WTC11 (cell line): Measurements from ENCODE around the gene TAPBPL. TPM values are rescaled to one million over a fixed set of nuclear protein-coding genes. Genes with fewer than 3 reads are reported as not detected.

ENCODE experiments used
- ATF1 ChIP-seq: sonication (generic); formaldehyde crosslinking; IDR thresholded peaks from 2 replicates; pipeline ENCODE4 v1.8.1; 2023; ENCODE audit warnings: mild to moderate bottlenecking, moderate library complexity, missing genetic modification reagents
- CREB1 ChIP-seq: sonication (generic); formaldehyde crosslinking; IDR thresholded peaks from 2 replicates; pipeline ENCODE4 v1.8.0; 2023; ENCODE audit warnings: mild to moderate bottlenecking, missing genetic modification reagents
- CTCF ChIP-seq: fragments of 200-600 bp; IDR thresholded peaks from 2 replicates; pipeline ENCODE4 v1.8.0; 2022; ENCODE audit warnings: antibody characterized with exemption
- EMX1 ChIP-seq: fragments of 250-450 bp; sonication (Bioruptor Pico); IDR thresholded peaks from 2 replicates; pipeline ENCODE4 v1.8.0; 2021; ENCODE audit warnings: mild to moderate bottlenecking
- FOXJ3 ChIP-seq: sonication (generic); formaldehyde crosslinking; IDR thresholded peaks from 2 replicates; pipeline ENCODE4 v1.9.0; 2021; ENCODE audit warnings: missing genetic modification reagents, mild to moderate bottlenecking, borderline replicate concordance
- GTF2I ChIP-seq: fragments of 250-450 bp; sonication (Bioruptor Pico); conservative IDR thresholded peaks from 2 replicates; pipeline ENCODE4 v1.4.0; 2021; ENCODE audit warnings: mild to moderate bottlenecking
- IRF2 ChIP-seq: sonication (generic); formaldehyde crosslinking; IDR thresholded peaks from 2 replicates; pipeline ENCODE4 v1.8.0; 2022; ENCODE audit warnings: low read depth, missing genetic modification reagents, borderline replicate concordance
- JUN ChIP-seq: sonication (generic); formaldehyde crosslinking; IDR thresholded peaks from 2 replicates; pipeline ENCODE4 v1.8.0; 2023; ENCODE audit warnings: mild to moderate bottlenecking, missing genetic modification reagents
- KAT7 ChIP-seq: sonication (generic); formaldehyde crosslinking; IDR thresholded peaks from 2 replicates; pipeline ENCODE4 v1.8.1; 2023; ENCODE audit warnings: missing genetic modification reagents, mild to moderate bottlenecking, borderline replicate concordance
- MAX ChIP-seq: sonication (generic); formaldehyde crosslinking; IDR thresholded peaks from 2 replicates; pipeline ENCODE4 v1.8.0; 2022; ENCODE audit warnings: mild to moderate bottlenecking, missing genetic modification reagents
- MLX ChIP-seq: sonication (generic); formaldehyde crosslinking; IDR thresholded peaks from 2 replicates; pipeline ENCODE4 v1.8.1; 2023; ENCODE audit warnings: mild to moderate bottlenecking, missing genetic modification reagents, moderate library complexity
- MYBL2 ChIP-seq: sonication (generic); formaldehyde crosslinking; IDR thresholded peaks from 2 replicates; pipeline ENCODE4 v1.8.1; 2023; ENCODE audit warnings: mild to moderate bottlenecking, moderate library complexity, missing genetic modification reagents
- NR2C2 ChIP-seq: sonication (generic); formaldehyde crosslinking; IDR thresholded peaks from 2 replicates; pipeline ENCODE4 v1.8.0; 2022; ENCODE audit warnings: mild to moderate bottlenecking, missing genetic modification reagents
- NR3C1 ChIP-seq: sonication (generic); formaldehyde crosslinking; conservative IDR thresholded peaks from 2 replicates; pipeline ENCODE4 v1.8.1; 2023; ENCODE audit warnings: low read depth, mild to moderate bottlenecking, missing genetic modification reagents
- PREB ChIP-seq: sonication (generic); formaldehyde crosslinking; IDR thresholded peaks from 2 replicates; pipeline ENCODE4 v1.8.1; 2022; ENCODE audit warnings: mild to moderate bottlenecking, missing genetic modification reagents, moderate library complexity, borderline replicate concordance
- RELA ChIP-seq: sonication (generic); formaldehyde crosslinking; IDR thresholded peaks from 2 replicates; pipeline ENCODE4 v1.8.1; 2022; ENCODE audit warnings: missing genetic modification reagents, mild to moderate bottlenecking, borderline replicate concordance
- SOX15 ChIP-seq: fragments of 250-450 bp; sonication (Bioruptor Pico); IDR thresholded peaks from 2 replicates; pipeline ENCODE4 v1.9.0; 2021; ENCODE audit warnings: mild to moderate bottlenecking
- TCF7 ChIP-seq: sonication (generic); formaldehyde crosslinking; IDR thresholded peaks from 2 replicates; pipeline ENCODE4 v1.8.0; 2022; ENCODE audit warnings: mild to moderate bottlenecking, low read depth, missing genetic modification reagents, moderate library complexity
- USF1 ChIP-seq: sonication (generic); formaldehyde crosslinking; IDR thresholded peaks from 2 replicates; pipeline ENCODE4 v1.8.0; 2022; ENCODE audit warnings: mild to moderate bottlenecking, missing genetic modification reagents
- USF2 ChIP-seq: sonication (generic); formaldehyde crosslinking; IDR thresholded peaks from 2 replicates; pipeline ENCODE4 v1.8.1; 2023; ENCODE audit warnings: mild to moderate bottlenecking, missing genetic modification reagents, moderate library complexity
- ZMAT4 ChIP-seq: fragments of 250-450 bp; sonication (Bioruptor Pico); IDR thresholded peaks from 2 replicates; pipeline ENCODE4 v1.9.0; 2021; ENCODE audit warnings: mild to moderate bottlenecking
- ZNF232 ChIP-seq: sonication (generic); formaldehyde crosslinking; IDR thresholded peaks from 2 replicates; pipeline ENCODE4 v1.8.0; 2022; ENCODE audit warnings: mild to moderate bottlenecking, missing genetic modification reagents
- ZNF263 ChIP-seq: sonication (generic); formaldehyde crosslinking; IDR thresholded peaks from 2 replicates; pipeline ENCODE4 v1.8.1; 2022; ENCODE audit warnings: low read depth, mild to moderate bottlenecking, moderate library complexity, missing genetic modification reagents
- ZNF317 ChIP-seq: sonication (generic); formaldehyde crosslinking; IDR thresholded peaks from 2 replicates; pipeline ENCODE4 v1.8.1; 2023; ENCODE audit warnings: low read depth, mild to moderate bottlenecking, moderate library complexity, missing genetic modification reagents, borderline replicate concordance
- ZNF512 ChIP-seq: sonication (generic); formaldehyde crosslinking; IDR thresholded peaks from 2 replicates; pipeline ENCODE4 v1.8.1; 2022; ENCODE audit warnings: missing genetic modification reagents, borderline replicate concordance
- ZNF532 ChIP-seq: fragments of 250-450 bp; sonication (Bioruptor Pico); IDR thresholded peaks from 2 replicates; pipeline ENCODE4 v1.9.0; 2021; ENCODE audit warnings: mild to moderate bottlenecking, borderline replicate concordance
- ZNF671 ChIP-seq: fragments of 250-450 bp; sonication (Bioruptor Pico); IDR thresholded peaks from 2 replicates; pipeline ENCODE4 v1.8.0; 2021; ENCODE audit warnings: mild to moderate bottlenecking
- total RNA-seq: library from RNA; stranded (reverse); gene quantifications from 3 replicates; pipeline ENCODE4 v1.2.3, GENCODE V29; 2021

The TAPBPL gene
- total RNA-seq, 1 experiment from 2014 or later: 1.3 TPM

- TF ChIP-seq USF1 (CRISPR knock-in tag) (0 out of 2 replicates have a peak, but pooled peaks have one; percentile 43), ZNF512 (no peak), MYBL2 (CRISPR knock-in tag) (no peak), IRF2 (CRISPR knock-in tag) (no peak), EMX1 (no peak), ZNF232 (no peak), CREB1 (no peak), FOXJ3 (no peak), ZMAT4 (no peak), ATF1 (CRISPR knock-in tag) (no peak), CTCF (no peak), ZNF317 (CRISPR knock-in tag) (0 out of 2 replicates have a peak, but pooled peaks have one; percentile 16), ZNF671 (CRISPR knock-in tag) (no peak), GTF2I (CRISPR knock-in tag) (no peak), KAT7 (CRISPR knock-in tag) (no peak), RELA (CRISPR knock-in tag) (no peak), MLX (no peak), PREB (CRISPR knock-in tag) (no peak), TCF7 (CRISPR knock-in tag) (no peak), JUN (no peak), NR2C2 (CRISPR knock-in tag) (no peak), MAX (CRISPR knock-in tag) (peak; percentile 49; the same call in 1 of the 2 replicates), SOX15 (CRISPR knock-in tag) (no peak), ZNF263 (CRISPR knock-in tag) (no peak), NR3C1 (no peak), ZNF532 (CRISPR knock-in tag) (no peak), USF2 (CRISPR knock-in tag) (peak; percentile 75)
Observed at GRCh38 chr12:6451348-6452244, at the start of gene TAPBPL (continued).
